Measurements from ENCODE around the gene CC2D1A.
A peak's percentile ranks its signal among the peaks of the same experiment; 100 is the strongest.

Gene CC2D1A

GRCh38 chr19:13881251-13881691, 24.7 kb upstream of the CC2D1A start:
- Histone ChIP-seq H3K79me2 (ENCODE audit: control insufficient read depth, insufficient read depth, low read length, poor library complexity) (no peaks in the 10 kb centered on the region), H2BK120ac (ENCODE audit: insufficient read depth, low read length, poor library complexity) (peak overlapping the region; percentile 80), H3K4ac (ENCODE audit: low read depth, low read length) (no peak overlapping the region), H4K91ac (ENCODE audit: low read depth, low read length) (peak overlapping the region; percentile 75), H3K4me3 (ENCODE audit: low read depth, low read length) (no peak overlapping the region), H3K14ac (ENCODE audit: low read length) (peak overlapping the region; percentile 92), H3K18ac (ENCODE audit: low read length) (peak overlapping the region; percentile 39), H3K4me2 (ENCODE audit: low read length) (peak overlapping the region; percentile 3), H3K27ac (ENCODE audit: low read depth, low read length) (peak overlapping the region; percentile 29), H2AK5ac (ENCODE audit: low read length) (no peak overlapping the region), H3K27me3 (ENCODE audit: insufficient read depth, low read length) (no peaks in the 10 kb centered on the region), H4K12ac (ENCODE audit: low read depth, low read length) (no peak overlapping the region), H4K8ac (ENCODE audit: low read depth, low read length) (peak overlapping the region; percentile 86), H3K79me1 (ENCODE audit: low read length) (peaks cover 12% of the 10 kb centered on the region), H3K36me3 (ENCODE audit: control insufficient read depth in 1 of 2, insufficient read depth in 2 of 2, low read length in 2 of 2) (no peaks in the 10 kb centered on the region), H3K9ac (ENCODE audit: low read length) (no peak overlapping the region), H3K23ac (ENCODE audit: low read length) (no peak overlapping the region), H2BK5ac (ENCODE audit: low read depth, low read length, poor library complexity) (peak overlapping the region; percentile 73), H3K4me1 (ENCODE audit: control insufficient read depth in 1 of 2, insufficient read depth in 2 of 2, low read length in 2 of 2) (peaks cover 20 to 22% of the 10 kb centered on the region in 2 experiments), H3K9me3 (ENCODE audit: insufficient read depth, low read depth, low read length) (peaks cover 3% of the 10 kb centered on the region), H2BK12ac (ENCODE audit: low read length) (peak overlapping the region; percentile 94), H2AFZ (ENCODE audit: insufficient read depth, low read length, poor library complexity) (peak overlapping the region; percentile 83)
- no peak for DNase-seq
- WGBS (ENCODE audit: extremely low coverage, insufficient coverage, insufficient read length): no CpG with 5 or more reads among the region's 12 CpGs

GRCh38 chr19:13881692-13882418, 24.1 kb upstream of the CC2D1A start:
- peak overlapping the region; percentile 83 for H2AFZ ChIP-seq (ENCODE audit: insufficient read depth, low read length, poor library complexity)
- no peak overlapping the region for H3K9ac ChIP-seq (ENCODE audit: low read length)
- peak overlapping the region; percentile 39 for H3K18ac ChIP-seq (ENCODE audit: low read length)
- H3K4me1 ChIP-seq (ENCODE audit: control insufficient read depth in 1 of 2, insufficient read depth in 2 of 2, low read length in 2 of 2): peaks cover 20 to 22% of the 10 kb centered on the region in 2 experiments
- H2BK5ac ChIP-seq (ENCODE audit: low read depth, low read length, poor library complexity): peak overlapping the region; percentile 73
- H2BK12ac ChIP-seq (ENCODE audit: low read length): peak overlapping the region; percentile 94
- peak overlapping the region; percentile 80 for H2BK120ac ChIP-seq (ENCODE audit: insufficient read depth, low read length, poor library complexity)
- H4K8ac ChIP-seq (ENCODE audit: low read depth, low read length): peak overlapping the region; percentile 86
- H3K27ac ChIP-seq (ENCODE audit: low read depth, low read length): peak overlapping the region; percentile 29
- no peaks in the 10 kb centered on the region for H3K27me3 ChIP-seq (ENCODE audit: insufficient read depth, low read length)
- no peak overlapping the region for H3K4ac ChIP-seq (ENCODE audit: low read depth, low read length)
- DNase-seq: peak in 1 of 2 donors; percentile 81
- no CpG with 5 or more reads among the region's 17 CpGs for WGBS (ENCODE audit: extremely low coverage, insufficient coverage, insufficient read length)
- peak overlapping the region; percentile 92 for H3K14ac ChIP-seq (ENCODE audit: low read length)
- peak overlapping the region; percentile 21 for H4K12ac ChIP-seq (ENCODE audit: low read depth, low read length)
- H3K23ac ChIP-seq (ENCODE audit: low read length): no peak overlapping the region
- no peaks in the 10 kb centered on the region for H3K36me3 ChIP-seq (ENCODE audit: control insufficient read depth in 1 of 2, insufficient read depth in 2 of 2, low read length in 2 of 2)
- H4K91ac ChIP-seq (ENCODE audit: low read depth, low read length): peak overlapping the region; percentile 75
- no peaks in the 10 kb centered on the region for H3K79me2 ChIP-seq (ENCODE audit: control insufficient read depth, insufficient read depth, low read length, poor library complexity)
- peak overlapping the region; percentile 11 for H2AK5ac ChIP-seq (ENCODE audit: low read length)
- H3K79me1 ChIP-seq (ENCODE audit: low read length): peaks cover 12% of the 10 kb centered on the region
- no peak overlapping the region for H3K4me3 ChIP-seq (ENCODE audit: low read depth, low read length)
- peaks cover 3% of the 10 kb centered on the region for H3K9me3 ChIP-seq (ENCODE audit: insufficient read depth, low read depth, low read length)
- H3K4me2 ChIP-seq (ENCODE audit: low read length): peak overlapping the region; percentile 3

DNA sequence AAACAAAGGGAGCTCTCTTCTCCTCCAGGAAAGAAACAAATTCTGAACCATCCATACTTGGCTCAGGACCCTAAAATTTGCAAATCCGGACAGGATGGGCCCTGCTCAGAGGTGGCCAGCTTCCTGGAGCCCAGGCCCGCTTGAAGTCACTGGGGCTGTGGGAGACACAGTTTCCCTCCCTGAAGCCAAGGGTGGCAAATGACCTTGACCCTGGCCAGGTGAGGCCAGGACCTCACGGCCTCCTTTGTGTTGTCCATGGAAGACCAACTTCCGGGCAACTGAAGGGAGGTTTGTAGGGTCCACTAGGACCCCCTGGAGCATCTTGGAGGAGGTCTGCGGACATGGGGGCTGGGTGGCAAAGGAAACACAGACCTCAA, 23.6 kb upstream of the CC2D1A start:
- H2AK5ac ChIP-seq (ENCODE audit: low read length): peak overlapping the region; percentile 59
- no peak overlapping the region for H3K4me3 ChIP-seq (ENCODE audit: low read depth, low read length)
- no peak overlapping the region for H3K18ac ChIP-seq (ENCODE audit: low read length)
- H3K4me1 ChIP-seq (ENCODE audit: control insufficient read depth in 1 of 2, insufficient read depth in 2 of 2, low read length in 2 of 2): peaks cover 20 to 22% of the 10 kb centered on the region in 2 experiments
- no peak overlapping the region for H3K14ac ChIP-seq (ENCODE audit: low read length)
- H3K27ac ChIP-seq (ENCODE audit: low read depth, low read length): no peak overlapping the region
- WGBS (ENCODE audit: extremely low coverage, insufficient coverage, insufficient read length): no CpG with 5 or more reads among the region's 5 CpGs
- H2BK12ac ChIP-seq (ENCODE audit: low read length): peak overlapping the region; percentile 25
- no peak overlapping the region for H2BK120ac ChIP-seq (ENCODE audit: insufficient read depth, low read length, poor library complexity)
- no peaks in the 10 kb centered on the region for H3K79me2 ChIP-seq (ENCODE audit: control insufficient read depth, insufficient read depth, low read length, poor library complexity)
- H3K4me2 ChIP-seq (ENCODE audit: low read length): no peak overlapping the region
- H3K9ac ChIP-seq (ENCODE audit: low read length): no peak overlapping the region
- no peaks in the 10 kb centered on the region for H3K27me3 ChIP-seq (ENCODE audit: insufficient read depth, low read length)
- peaks cover 2% of the 10 kb centered on the region for H3K9me3 ChIP-seq (ENCODE audit: insufficient read depth, low read depth, low read length)
- no peak overlapping the region for H4K12ac ChIP-seq (ENCODE audit: low read depth, low read length)
- H4K91ac ChIP-seq (ENCODE audit: low read depth, low read length): no peak overlapping the region
- H4K8ac ChIP-seq (ENCODE audit: low read depth, low read length): no peak overlapping the region
- no peak overlapping the region for H3K23ac ChIP-seq (ENCODE audit: low read length)
- H2AFZ ChIP-seq (ENCODE audit: insufficient read depth, low read length, poor library complexity): no peak overlapping the region
- H3K36me3 ChIP-seq (ENCODE audit: control insufficient read depth in 1 of 2, insufficient read depth in 2 of 2, low read length in 2 of 2): no peaks in the 10 kb centered on the region
- no peak for DNase-seq
- peaks cover 12% of the 10 kb centered on the region for H3K79me1 ChIP-seq (ENCODE audit: low read length)
- H2BK5ac ChIP-seq (ENCODE audit: low read depth, low read length, poor library complexity): no peak overlapping the region
- H3K4ac ChIP-seq (ENCODE audit: low read depth, low read length): no peak overlapping the region

GRCh38 chr19:13882836-13883235, 23.2 kb upstream of the CC2D1A start:
- Histone ChIP-seq H3K36me3 (ENCODE audit: control insufficient read depth in 1 of 2, insufficient read depth in 2 of 2, low read length in 2 of 2) (no peaks in the 10 kb centered on the region), H2BK5ac (ENCODE audit: low read depth, low read length, poor library complexity) (no peak overlapping the region), H2AK5ac (ENCODE audit: low read length) (peak overlapping the region; percentile 51), H2AFZ (ENCODE audit: insufficient read depth, low read length, poor library complexity) (no peak overlapping the region), H2BK120ac (ENCODE audit: insufficient read depth, low read length, poor library complexity) (no peak overlapping the region), H2BK12ac (ENCODE audit: low read length) (peak overlapping the region; percentile 15), H3K9me3 (ENCODE audit: insufficient read depth, low read depth, low read length) (no peaks in the 10 kb centered on the region), H4K91ac (ENCODE audit: low read depth, low read length) (no peak overlapping the region), H3K27ac (ENCODE audit: low read depth, low read length) (no peak overlapping the region), H4K8ac (ENCODE audit: low read depth, low read length) (no peak overlapping the region), H3K18ac (ENCODE audit: low read length) (no peak overlapping the region), H3K27me3 (ENCODE audit: insufficient read depth, low read length) (no peaks in the 10 kb centered on the region), H3K4me1 (ENCODE audit: control insufficient read depth in 1 of 2, insufficient read depth in 2 of 2, low read length in 2 of 2) (peaks cover 20 to 22% of the 10 kb centered on the region in 2 experiments), H3K4me2 (ENCODE audit: low read length) (no peak overlapping the region), H3K9ac (ENCODE audit: low read length) (no peak overlapping the region), H4K12ac (ENCODE audit: low read depth, low read length) (no peak overlapping the region), H3K14ac (ENCODE audit: low read length) (no peak overlapping the region), H3K23ac (ENCODE audit: low read length) (no peak overlapping the region), H3K79me2 (ENCODE audit: control insufficient read depth, insufficient read depth, low read length, poor library complexity) (no peaks in the 10 kb centered on the region), H3K4ac (ENCODE audit: low read depth, low read length) (no peak overlapping the region), H3K4me3 (ENCODE audit: low read depth, low read length) (no peak overlapping the region), H3K79me1 (ENCODE audit: low read length) (peaks cover 12% of the 10 kb centered on the region)
- no CpG with 5 or more reads among the region's 12 CpGs for WGBS (ENCODE audit: extremely low coverage, insufficient coverage, insufficient read length)
- no peak for DNase-seq

All from trophoblast cell (in vitro differentiated cells and primary cell).